SH-SY5Y (cell line): ENCODE results near the gene WIPF2.

Experiments
- GATA2 ChIP-seq: IDR thresholded peaks from 2 replicates; pipeline ENCODE4 v1.6.1; 2011; ENCODE audit warnings: mild to moderate bottlenecking, low read depth, low read length
- GATA3 ChIP-seq: IDR thresholded peaks from 2 replicates; pipeline ENCODE4 v1.6.1; 2011; ENCODE audit warnings: low read depth, mild to moderate bottlenecking, low read length, moderate library complexity

DNA sequence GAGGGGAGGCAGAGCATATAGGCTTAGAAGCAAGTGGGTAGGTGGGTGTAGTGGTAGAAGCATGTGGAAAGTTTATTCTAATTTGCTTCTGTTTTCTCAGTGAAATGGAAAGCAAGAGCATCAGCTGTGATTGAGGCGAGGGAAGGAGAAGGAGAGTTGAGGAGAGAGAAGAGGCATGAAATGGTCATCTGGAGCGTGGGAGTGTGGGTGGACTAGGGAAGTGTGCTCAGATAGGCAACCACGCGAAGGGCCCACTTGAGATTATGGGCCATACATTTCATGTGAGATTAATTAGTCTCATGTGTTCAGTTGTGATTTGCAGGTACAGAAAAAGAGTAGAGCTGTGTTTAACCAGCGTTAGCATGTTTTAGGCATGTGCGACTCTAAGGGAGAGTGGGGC is 47.8 kb downstream of the WIPF2 start:
- TF ChIP-seq GATA3 (no peak), GATA2 (no peak)
